HCT116 (cell line): ENCODE results near the gene DSPP.
"Not testable (repeated sequence)": the region's sequence is repeated elsewhere in the genome, so short reads cannot be mapped to it uniquely, and the experiment has no call there.

Source experiments
- CEBPB ChIP-seq: IDR thresholded peaks from 2 replicates; pipeline ENCODE4 v1.6.1; 2012; ENCODE audit warnings: low read depth
- EZH2 ChIP-seq: fragments of 200-600 bp; sonication (generic); IDR thresholded peaks from 2 replicates; pipeline ENCODE4 v1.6.1; 2017; ENCODE audit warnings: antibody characterized with exemption, mixed run types
- EZH2phosphoT487 ChIP-seq: fragments of 200-600 bp; IDR thresholded peaks from 2 replicates; pipeline ENCODE4 v1.6.1; 2018; ENCODE audit warnings: antibody characterized with exemption, borderline replicate concordance
- POLR2A ChIP-seq: IDR thresholded peaks from 2 replicates; pipeline ENCODE4 v1.7.0; 2011; ENCODE audit warnings: borderline replicate concordance; ENCODE audit not compliant: insufficient read depth, insufficient read length; ENCODE audit errors: extremely low read depth
- POLR2AphosphoS5 ChIP-seq: IDR thresholded peaks from 2 replicates; pipeline ENCODE4 v1.6.1; 2011; ENCODE audit warnings: mild to moderate bottlenecking, low read depth, low read length, moderate library complexity
- RAD21 ChIP-seq: IDR thresholded peaks from 2 replicates; pipeline ENCODE4 v1.6.1; 2012; ENCODE audit warnings: low read depth, mild to moderate bottlenecking
- SRF ChIP-seq: IDR thresholded peaks from 2 replicates; pipeline ENCODE4 v1.6.1; 2012; ENCODE audit warnings: low read depth
- TCF7L2 ChIP-seq: IDR thresholded peaks from 2 replicates; pipeline ENCODE4 v1.7.0; 2011; ENCODE audit warnings: borderline replicate concordance, inconsistent platforms; ENCODE audit not compliant: insufficient read depth, insufficient read length; ENCODE audit errors: extremely low read depth
- ZFX ChIP-seq: fragments of 450-650 bp; IDR thresholded peaks from 2 replicates; pipeline ENCODE4 v1.6.1; 2017
- TF ChIP-seq, protein P1 (sequence below): IDR thresholded peaks from 2 replicates; pipeline ENCODE4 v1.6.1; 2012; ENCODE audit warnings: low read depth
- TF ChIP-seq, protein P2 (sequence below), 3 experiments: fragments of 200-600 bp in 1 of 3; sonication (generic) in 1 of 3; IDR thresholded peaks in 2 of 3; conservative IDR thresholded peaks in 1 of 3; 2 replicates each; pipeline ENCODE4 v1.5.1; 2012 to 2017; ENCODE audit warnings: low read depth in 2 of 3, low read length in 2 of 3, antibody characterized with exemption in 1 of 3, borderline replicate concordance in 1 of 3, control low read depth in 1 of 3, mild to moderate bottlenecking in 1 of 3, mixed read lengths in 1 of 3, mixed run types in 1 of 3, moderate library complexity in 1 of 3; ENCODE audit not compliant: insufficient read depth in 1 of 3
- TF ChIP-seq, protein P3 (sequence below): IDR thresholded peaks from 2 replicates; pipeline ENCODE4 v1.6.1; 2012
- TF ChIP-seq, protein P4 (sequence below): IDR thresholded peaks from 2 replicates; pipeline ENCODE4 v1.6.1; 2012

DNA sequence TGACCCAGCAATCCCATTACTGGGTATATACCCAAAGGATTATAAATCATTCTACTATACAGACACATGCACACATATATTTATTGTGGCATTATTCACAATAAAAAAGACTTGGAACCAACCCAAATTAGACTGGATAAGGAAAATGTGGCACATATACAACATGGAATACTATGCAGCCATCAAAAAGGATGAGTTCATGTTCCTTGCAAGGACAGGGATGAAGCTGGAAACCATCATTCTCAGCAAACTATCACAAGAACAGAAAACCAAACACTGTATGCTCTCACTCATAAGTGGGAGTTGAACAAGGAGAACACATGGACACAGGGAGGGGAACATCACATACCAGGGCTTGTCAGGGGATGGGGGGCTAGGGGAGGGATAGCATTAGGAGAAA lies 34.0 kb upstream of the DSPP start:
- TF ChIP-seq POLR2A, POLR2AphosphoS5, ZFX, CEBPB, SRF, EZH2, EZH2phosphoT487, TCF7L2, RAD21: not testable (repeated sequence)
- TF ChIP-seq, protein P1, sequence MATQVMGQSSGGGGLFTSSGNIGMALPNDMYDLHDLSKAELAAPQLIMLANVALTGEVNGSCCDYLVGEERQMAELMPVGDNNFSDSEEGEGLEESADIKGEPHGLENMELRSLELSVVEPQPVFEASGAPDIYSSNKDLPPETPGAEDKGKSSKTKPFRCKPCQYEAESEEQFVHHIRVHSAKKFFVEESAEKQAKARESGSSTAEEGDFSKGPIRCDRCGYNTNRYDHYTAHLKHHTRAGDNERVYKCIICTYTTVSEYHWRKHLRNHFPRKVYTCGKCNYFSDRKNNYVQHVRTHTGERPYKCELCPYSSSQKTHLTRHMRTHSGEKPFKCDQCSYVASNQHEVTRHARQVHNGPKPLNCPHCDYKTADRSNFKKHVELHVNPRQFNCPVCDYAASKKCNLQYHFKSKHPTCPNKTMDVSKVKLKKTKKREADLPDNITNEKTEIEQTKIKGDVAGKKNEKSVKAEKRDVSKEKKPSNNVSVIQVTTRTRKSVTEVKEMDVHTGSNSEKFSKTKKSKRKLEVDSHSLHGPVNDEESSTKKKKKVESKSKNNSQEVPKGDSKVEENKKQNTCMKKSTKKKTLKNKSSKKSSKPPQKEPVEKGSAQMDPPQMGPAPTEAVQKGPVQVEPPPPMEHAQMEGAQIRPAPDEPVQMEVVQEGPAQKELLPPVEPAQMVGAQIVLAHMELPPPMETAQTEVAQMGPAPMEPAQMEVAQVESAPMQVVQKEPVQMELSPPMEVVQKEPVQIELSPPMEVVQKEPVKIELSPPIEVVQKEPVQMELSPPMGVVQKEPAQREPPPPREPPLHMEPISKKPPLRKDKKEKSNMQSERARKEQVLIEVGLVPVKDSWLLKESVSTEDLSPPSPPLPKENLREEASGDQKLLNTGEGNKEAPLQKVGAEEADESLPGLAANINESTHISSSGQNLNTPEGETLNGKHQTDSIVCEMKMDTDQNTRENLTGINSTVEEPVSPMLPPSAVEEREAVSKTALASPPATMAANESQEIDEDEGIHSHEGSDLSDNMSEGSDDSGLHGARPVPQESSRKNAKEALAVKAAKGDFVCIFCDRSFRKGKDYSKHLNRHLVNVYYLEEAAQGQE, result not testable (repeated sequence)
- TF ChIP-seq, protein P2, sequence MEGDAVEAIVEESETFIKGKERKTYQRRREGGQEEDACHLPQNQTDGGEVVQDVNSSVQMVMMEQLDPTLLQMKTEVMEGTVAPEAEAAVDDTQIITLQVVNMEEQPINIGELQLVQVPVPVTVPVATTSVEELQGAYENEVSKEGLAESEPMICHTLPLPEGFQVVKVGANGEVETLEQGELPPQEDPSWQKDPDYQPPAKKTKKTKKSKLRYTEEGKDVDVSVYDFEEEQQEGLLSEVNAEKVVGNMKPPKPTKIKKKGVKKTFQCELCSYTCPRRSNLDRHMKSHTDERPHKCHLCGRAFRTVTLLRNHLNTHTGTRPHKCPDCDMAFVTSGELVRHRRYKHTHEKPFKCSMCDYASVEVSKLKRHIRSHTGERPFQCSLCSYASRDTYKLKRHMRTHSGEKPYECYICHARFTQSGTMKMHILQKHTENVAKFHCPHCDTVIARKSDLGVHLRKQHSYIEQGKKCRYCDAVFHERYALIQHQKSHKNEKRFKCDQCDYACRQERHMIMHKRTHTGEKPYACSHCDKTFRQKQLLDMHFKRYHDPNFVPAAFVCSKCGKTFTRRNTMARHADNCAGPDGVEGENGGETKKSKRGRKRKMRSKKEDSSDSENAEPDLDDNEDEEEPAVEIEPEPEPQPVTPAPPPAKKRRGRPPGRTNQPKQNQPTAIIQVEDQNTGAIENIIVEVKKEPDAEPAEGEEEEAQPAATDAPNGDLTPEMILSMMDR (IDR thresholded peaks at IDR 0.05 in 2 of 3, conservative IDR thresholded peaks at IDR 0.05 in 1 of 3; ENCODE audit: borderline replicate concordance in 1 of 3, insufficient read depth in 1 of 3, low read depth in 2 of 3, low read length in 2 of 3), result not testable (repeated sequence)
- TF ChIP-seq, protein P3, sequence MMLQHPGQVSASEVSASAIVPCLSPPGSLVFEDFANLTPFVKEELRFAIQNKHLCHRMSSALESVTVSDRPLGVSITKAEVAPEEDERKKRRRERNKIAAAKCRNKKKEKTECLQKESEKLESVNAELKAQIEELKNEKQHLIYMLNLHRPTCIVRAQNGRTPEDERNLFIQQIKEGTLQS, result not testable (repeated sequence)
- TF ChIP-seq, protein P4, sequence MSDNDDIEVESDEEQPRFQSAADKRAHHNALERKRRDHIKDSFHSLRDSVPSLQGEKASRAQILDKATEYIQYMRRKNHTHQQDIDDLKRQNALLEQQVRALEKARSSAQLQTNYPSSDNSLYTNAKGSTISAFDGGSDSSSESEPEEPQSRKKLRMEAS, result not testable (repeated sequence)
